Panc1 (cell line): Measurements from ENCODE around the gene GNLY. TPM values are rescaled to one million over a fixed set of nuclear protein-coding genes. Genes with fewer than 3 reads are reported as not detected.

Source experiments
- ATAC-seq: fragments of 200-7000 bp; cut with Tn5 transposase; 2 replicates; pipeline ENCODE4 v1.9.1; 2020; ENCODE audit warnings: mild to moderate bottlenecking, moderate library complexity
- BruUV-seq: library from RNA; stranded (reverse); fragments of 400-500 nt; replicated peaks from 2 replicates; lab custom pipeline; 2021; lab: Mats Ljungman, UMichigan
- CTCF ChIA-PET: fragments of 300-600 bp; sonication (Branson Sonifier 250); formaldehyde crosslinking; loops from one replicate; lab custom pipeline; 2022; ENCODE audit warnings: antibody characterized with exemption; lab: Charles Lee
- POLR2A ChIA-PET: fragments of 300-600 bp; sonication (Branson Sonifier 250); formaldehyde crosslinking; loops from one replicate; lab custom pipeline; 2022; ENCODE audit warnings: antibody characterized with exemption; lab: Charles Lee
- DNase-seq: peaks from one replicate; pipeline ENCODE4 v3.0.0-alpha.2; 2010; ENCODE audit warnings: low read depth, low spot score
- H3K27ac ChIP-seq: 2 replicates; pipeline ENCODE4 v1.5.1; 2011; ENCODE audit warnings: mild to moderate bottlenecking, low read length, inconsistent platforms
- H3K27me3 ChIP-seq: fragments of 200-500 bp; sonication (Bioruptor generic); 2 replicates; pipeline ENCODE4 v1.6.0; 2014; ENCODE audit warnings: low read length, inconsistent platforms; ENCODE audit not compliant: control insufficient read depth, insufficient read depth
- H3K36me3 ChIP-seq: fragments of 200-500 bp; sonication (Bioruptor generic); 2 replicates; pipeline ENCODE4 v1.5.1; 2014; ENCODE audit warnings: inconsistent platforms, mild to moderate bottlenecking, low read length, moderate library complexity; ENCODE audit not compliant: control insufficient read depth, insufficient read depth
- H3K4me1 ChIP-seq: 2 replicates; pipeline ENCODE4 v1.5.1; 2011; ENCODE audit warnings: inconsistent platforms, mild to moderate bottlenecking, low read length, moderate library complexity; ENCODE audit not compliant: control insufficient read depth, insufficient read depth
- H3K4me3 ChIP-seq, 2 experiments: 2 replicates each; pipeline ENCODE4 v1.5.1; 2011 to 2012; ENCODE audit warnings: low read depth in 2 of 2, low read length in 2 of 2, mild to moderate bottlenecking in 2 of 2, inconsistent platforms in 1 of 2, moderate library complexity in 1 of 2
- H3K9me3 ChIP-seq: fragments of 200-500 bp; sonication (Bioruptor generic); 2 replicates; pipeline ENCODE4 v1.5.1; 2014; ENCODE audit warnings: low read depth, mild to moderate bottlenecking, inconsistent platforms, low read length, moderate library complexity; ENCODE audit not compliant: control insufficient read depth, insufficient read depth
- CTCF ChIP-seq: fragments of 450-650 bp; IDR thresholded peaks from 2 replicates; pipeline ENCODE4 v1.5.1; 2017; ENCODE audit warnings: mild to moderate bottlenecking
- POLR2AphosphoS5 ChIP-seq: IDR thresholded peaks from 2 replicates; pipeline ENCODE4 v1.6.1; 2012; ENCODE audit warnings: mild to moderate bottlenecking, low read depth, low read length, moderate library complexity
- SIN3A ChIP-seq: IDR thresholded peaks from 2 replicates; pipeline ENCODE4 v1.6.1; 2012; ENCODE audit warnings: low read depth, mild to moderate bottlenecking, low read length, moderate library complexity, borderline replicate concordance; ENCODE audit not compliant: insufficient read depth
- TCF7L2 ChIP-seq: IDR thresholded peaks from 2 replicates; pipeline ENCODE4 v1.6.1; 2011; ENCODE audit warnings: mild to moderate bottlenecking, low read depth, low read length, inconsistent platforms
- in situ Hi-C: cut with HindIII; loops from 2 replicates; pipeline ENCODE4 v1.10.0; 2016; ENCODE audit warnings: low sequenced_read_pairs, low pct_unique_long_range_greater_than_20kb
- intact Hi-C: fragments of 100-400 bp; cut with micrococcal nuclease; formaldehyde crosslinking; loops from one replicate; pipeline ENCODE4 v1.10.0; 2022; ENCODE audit not compliant: unreplicated experiment
- total RNA-seq: library from RNA; stranded (reverse); gene quantifications from one replicate; pipeline ENCODE4 v1.2.1, GENCODE V29; 2021; ENCODE audit not compliant: unreplicated experiment
- TF ChIP-seq, protein P1 (sequence below), 2 experiments: IDR thresholded peaks; 2 replicates each; pipeline ENCODE4 v1.6.1; 2011 to 2012; ENCODE audit warnings: low read depth in 2 of 2, control low read depth in 1 of 2, low read length in 1 of 2, mild to moderate bottlenecking in 1 of 2, moderate library complexity in 1 of 2; ENCODE audit not compliant: insufficient read depth in 1 of 2

Gene GNLY
- total RNA-seq, 1 experiment from 2014 or later = not detected

GRCh38 chr2:85711578-85712060 is 17.5 kb downstream of the GNLY start:
- TF ChIP-seq POLR2AphosphoS5 = no peak
- TF ChIP-seq TCF7L2 = no peak
- TF ChIP-seq, protein P1, sequence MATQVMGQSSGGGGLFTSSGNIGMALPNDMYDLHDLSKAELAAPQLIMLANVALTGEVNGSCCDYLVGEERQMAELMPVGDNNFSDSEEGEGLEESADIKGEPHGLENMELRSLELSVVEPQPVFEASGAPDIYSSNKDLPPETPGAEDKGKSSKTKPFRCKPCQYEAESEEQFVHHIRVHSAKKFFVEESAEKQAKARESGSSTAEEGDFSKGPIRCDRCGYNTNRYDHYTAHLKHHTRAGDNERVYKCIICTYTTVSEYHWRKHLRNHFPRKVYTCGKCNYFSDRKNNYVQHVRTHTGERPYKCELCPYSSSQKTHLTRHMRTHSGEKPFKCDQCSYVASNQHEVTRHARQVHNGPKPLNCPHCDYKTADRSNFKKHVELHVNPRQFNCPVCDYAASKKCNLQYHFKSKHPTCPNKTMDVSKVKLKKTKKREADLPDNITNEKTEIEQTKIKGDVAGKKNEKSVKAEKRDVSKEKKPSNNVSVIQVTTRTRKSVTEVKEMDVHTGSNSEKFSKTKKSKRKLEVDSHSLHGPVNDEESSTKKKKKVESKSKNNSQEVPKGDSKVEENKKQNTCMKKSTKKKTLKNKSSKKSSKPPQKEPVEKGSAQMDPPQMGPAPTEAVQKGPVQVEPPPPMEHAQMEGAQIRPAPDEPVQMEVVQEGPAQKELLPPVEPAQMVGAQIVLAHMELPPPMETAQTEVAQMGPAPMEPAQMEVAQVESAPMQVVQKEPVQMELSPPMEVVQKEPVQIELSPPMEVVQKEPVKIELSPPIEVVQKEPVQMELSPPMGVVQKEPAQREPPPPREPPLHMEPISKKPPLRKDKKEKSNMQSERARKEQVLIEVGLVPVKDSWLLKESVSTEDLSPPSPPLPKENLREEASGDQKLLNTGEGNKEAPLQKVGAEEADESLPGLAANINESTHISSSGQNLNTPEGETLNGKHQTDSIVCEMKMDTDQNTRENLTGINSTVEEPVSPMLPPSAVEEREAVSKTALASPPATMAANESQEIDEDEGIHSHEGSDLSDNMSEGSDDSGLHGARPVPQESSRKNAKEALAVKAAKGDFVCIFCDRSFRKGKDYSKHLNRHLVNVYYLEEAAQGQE (IDR thresholded peaks at IDR 0.05; ENCODE audit: insufficient read depth in 1 of 2, low read depth in 2 of 2, low read length in 1 of 2) = no peak
- no peak for TF ChIP-seq SIN3A
- TF ChIP-seq CTCF = no peak
- H3K27me3 ChIP-seq = peaks cover 2% of the 10 kb centered on the region; the same call in 1 of the 2 replicates
- H3K9me3 ChIP-seq = no peaks in the 10 kb centered on the region
- intact Hi-C loops (no loop called here), in situ Hi-C loops (no loop called here)
- no peak overlapping the region for H3K27ac ChIP-seq
- H3K36me3 ChIP-seq = no peaks in the 10 kb centered on the region
- no peak for DNase-seq
- CTCF ChIA-PET = no interaction called here
- POLR2A ChIA-PET = no interaction called here
- no peak for ATAC-seq
- H3K4me3 ChIP-seq = no peak overlapping the region
- H3K4me1 ChIP-seq = no peaks in the 10 kb centered on the region
- BruUV-seq = no TSS peak

GRCh38 chr2:85712336-85712735 is 18.2 kb downstream of the GNLY start:
- POLR2A ChIA-PET = no interaction called here
- BruUV-seq = no TSS peak
- in situ Hi-C loops (no loop called here), intact Hi-C loops (no loop called here)
- no peak for TF ChIP-seq SIN3A
- TF ChIP-seq, protein P1 (IDR thresholded peaks at IDR 0.05; ENCODE audit: insufficient read depth in 1 of 2, low read depth in 2 of 2, low read length in 1 of 2) = no peak
- TF ChIP-seq CTCF = no peak
- TF ChIP-seq POLR2AphosphoS5 = no peak
- no peak for TF ChIP-seq TCF7L2
- CTCF ChIA-PET = interaction anchor here (0.6 kb wide), 1 partner anchor 15 kb away, joined by 3 read pairs; no protein-coding TSS in a partner anchor
- ATAC-seq (no peak), DNase-seq (no peak)
- Histone ChIP-seq H3K4me3 (no peak overlapping the region), H3K27me3 (peaks cover 2% of the 10 kb centered on the region; the same call in 1 of the 2 replicates), H3K36me3 (no peaks in the 10 kb centered on the region), H3K27ac (no peak overlapping the region), H3K4me1 (no peaks in the 10 kb centered on the region), H3K9me3 (no peaks in the 10 kb centered on the region)
